SK-N-SH treated with all-trans-retinoic acid at 6 μM for 48 hours (cell line): ENCODE results near the gene ZNF813.

Source experiments
- BACH2 ChIP-seq: fragments of 250-450 bp; sonication (Bioruptor Pico); IDR thresholded peaks from 2 replicates; pipeline ENCODE4 v1.9.0; 2021; ENCODE audit warnings: mild to moderate bottlenecking, borderline replicate concordance
- CREB5 ChIP-seq: fragments of 250-450 bp; sonication (Bioruptor Pico); IDR thresholded peaks from 2 replicates; pipeline ENCODE4 v1.5.1; 2020; ENCODE audit warnings: low read depth, mild to moderate bottlenecking, moderate library complexity
- ESRRG ChIP-seq: fragments of 250-450 bp; sonication (Bioruptor Pico); IDR thresholded peaks from 2 replicates; pipeline ENCODE4 v1.6.1; 2021; ENCODE audit warnings: mild to moderate bottlenecking
- GLIS3 ChIP-seq: fragments of 250-450 bp; sonication (Bioruptor Pico); IDR thresholded peaks from 2 replicates; pipeline ENCODE4 v1.5.0; 2020; ENCODE audit warnings: mild to moderate bottlenecking, moderate library complexity
- ISL1 ChIP-seq: fragments of 250-450 bp; sonication (Bioruptor Pico); IDR thresholded peaks from 2 replicates; pipeline ENCODE4 v2.1.2; 2022; ENCODE audit warnings: mild to moderate bottlenecking, moderate library complexity
- PATZ1 ChIP-seq: fragments of 250-450 bp; sonication (Bioruptor Pico); IDR thresholded peaks from 2 replicates; pipeline ENCODE4 v1.8.0; 2020; ENCODE audit warnings: mild to moderate bottlenecking, moderate library complexity, borderline replicate concordance
- RARB ChIP-seq: fragments of 250-450 bp; sonication (Bioruptor Pico); IDR thresholded peaks from 2 replicates; pipeline ENCODE4 v1.8.0; 2021; ENCODE audit warnings: mild to moderate bottlenecking, moderate library complexity
- SNAI2 ChIP-seq: fragments of 250-450 bp; sonication (Bioruptor Pico); IDR thresholded peaks from 2 replicates; pipeline ENCODE4 v1.5.0; 2020; ENCODE audit warnings: mild to moderate bottlenecking, moderate library complexity
- TOX ChIP-seq: fragments of 250-450 bp; sonication (Bioruptor Pico); IDR thresholded peaks from 2 replicates; pipeline ENCODE4 v1.8.0; 2021; ENCODE audit warnings: mild to moderate bottlenecking, moderate library complexity, borderline replicate concordance
- TSHZ2 ChIP-seq: fragments of 250-450 bp; sonication (Bioruptor Pico); IDR thresholded peaks from 2 replicates; pipeline ENCODE4 v1.5.0; 2020; ENCODE audit warnings: mild to moderate bottlenecking, moderate library complexity
- ZNF70 ChIP-seq: fragments of 450-650 bp; formaldehyde crosslinking; IDR thresholded peaks from 2 replicates; pipeline ENCODE4 v1.5.0; 2020; ENCODE audit warnings: mild to moderate bottlenecking, moderate library complexity

- no peak for TF ChIP-seq SNAI2 (CRISPR knock-in tag)
- no peak for TF ChIP-seq RARB
- no peak for TF ChIP-seq ZNF70
- no peak for TF ChIP-seq PATZ1 (CRISPR knock-in tag)
- TF ChIP-seq GLIS3 (CRISPR knock-in tag), result no peak
- TF ChIP-seq ESRRG, result no peak
- no peak for TF ChIP-seq ISL1 (CRISPR knock-in tag)
- TF ChIP-seq TOX (CRISPR knock-in tag), result no peak
- TF ChIP-seq BACH2 (CRISPR knock-in tag), result no peak
- no peak for TF ChIP-seq CREB5 (CRISPR knock-in tag)
- TF ChIP-seq TSHZ2 (CRISPR knock-in tag), result no peak
Observed at GRCh38 chr19:53531457-53531856, 63.9 kb downstream of the ZNF813 start.
